ENCODE results near the gene PRM3.

PRM3 gene

GRCh38 chr16:11238272-11239202 is 34.9 kb downstream of the PRM3 start:
- no peaks in the 10 kb centered on the region for H3K4me1 ChIP-seq (ENCODE audit: control insufficient read depth, insufficient read depth, low read length, unreplicated experiment)
- H3K27me3 ChIP-seq (ENCODE audit: insufficient read depth, low read length) = no peaks in the 10 kb centered on the region
- H2AFZ ChIP-seq (ENCODE audit: low read length, unreplicated experiment) = no peak overlapping the region
- H3K27ac ChIP-seq (ENCODE audit: low read depth, low read length) = no peak overlapping the region
- H3K36me3 ChIP-seq (ENCODE audit: insufficient read depth, low read length) = no peaks in the 10 kb centered on the region
- no peaks in the 10 kb centered on the region for H3K79me2 ChIP-seq (ENCODE audit: control insufficient read depth, insufficient read depth, low read length, unreplicated experiment)
- H3K4me3 ChIP-seq (ENCODE audit: low read depth, low read length) = no peak overlapping the region

- Histone ChIP-seq H3K27me3 (ENCODE audit: insufficient read depth, low read length) (no peaks in the 10 kb centered on the region), H3K79me2 (ENCODE audit: control insufficient read depth, insufficient read depth, low read length, unreplicated experiment) (no peaks in the 10 kb centered on the region), H3K4me1 (ENCODE audit: control insufficient read depth, insufficient read depth, low read length, unreplicated experiment) (no peaks in the 10 kb centered on the region), H3K36me3 (ENCODE audit: insufficient read depth, low read length) (no peaks in the 10 kb centered on the region), H3K4me3 (ENCODE audit: low read depth, low read length) (no peak overlapping the region), H2AFZ (ENCODE audit: low read length, unreplicated experiment) (no peak overlapping the region), H3K27ac (ENCODE audit: low read depth, low read length) (no peak overlapping the region)
Observed at GRCh38 chr16:11236461-11237254, 36.8 kb downstream of the PRM3 start.

- Histone ChIP-seq H3K36me3 (ENCODE audit: insufficient read depth, low read length) (no peaks in the 10 kb centered on the region), H3K4me1 (ENCODE audit: control insufficient read depth, insufficient read depth, low read length, unreplicated experiment) (no peaks in the 10 kb centered on the region), H2AFZ (ENCODE audit: low read length, unreplicated experiment) (no peak overlapping the region), H3K27ac (ENCODE audit: low read depth, low read length) (no peak overlapping the region), H3K79me2 (ENCODE audit: control insufficient read depth, insufficient read depth, low read length, unreplicated experiment) (no peaks in the 10 kb centered on the region), H3K4me3 (ENCODE audit: low read depth, low read length) (no peak overlapping the region), H3K27me3 (ENCODE audit: insufficient read depth, low read length) (no peaks in the 10 kb centered on the region)
Observed at GRCh38 chr16:11235703-11235991, 37.8 kb downstream of the PRM3 start.

- Histone ChIP-seq H3K4me3 (ENCODE audit: low read depth, low read length) (no peak overlapping the region), H3K79me2 (ENCODE audit: control insufficient read depth, insufficient read depth, low read length, unreplicated experiment) (no peaks in the 10 kb centered on the region), H3K4me1 (ENCODE audit: control insufficient read depth, insufficient read depth, low read length, unreplicated experiment) (no peaks in the 10 kb centered on the region), H3K36me3 (ENCODE audit: insufficient read depth, low read length) (no peaks in the 10 kb centered on the region), H2AFZ (ENCODE audit: low read length, unreplicated experiment) (no peak overlapping the region), H3K27ac (ENCODE audit: low read depth, low read length) (no peak overlapping the region), H3K27me3 (ENCODE audit: insufficient read depth, low read length) (no peaks in the 10 kb centered on the region)
Observed at GRCh38 chr16:11234884-11235702, 38.3 kb downstream of the PRM3 start.

- Histone ChIP-seq H2AFZ (ENCODE audit: low read length, unreplicated experiment) (no peak overlapping the region), H3K27ac (ENCODE audit: low read depth, low read length) (no peak overlapping the region), H3K79me2 (ENCODE audit: control insufficient read depth, insufficient read depth, low read length, unreplicated experiment) (no peaks in the 10 kb centered on the region), H3K4me1 (ENCODE audit: control insufficient read depth, insufficient read depth, low read length, unreplicated experiment) (no peaks in the 10 kb centered on the region), H3K36me3 (ENCODE audit: insufficient read depth, low read length) (no peaks in the 10 kb centered on the region), H3K4me3 (ENCODE audit: low read depth, low read length) (no peak overlapping the region), H3K27me3 (ENCODE audit: insufficient read depth, low read length) (no peaks in the 10 kb centered on the region)
Observed at GRCh38 chr16:11233727-11234376, 39.6 kb downstream of the PRM3 start.

- Histone ChIP-seq H2AFZ (ENCODE audit: low read length, unreplicated experiment) (no peak overlapping the region), H3K4me1 (ENCODE audit: control insufficient read depth, insufficient read depth, low read length, unreplicated experiment) (no peaks in the 10 kb centered on the region)
Observed at GRCh38 chr16:11232852-11233726, 40.3 kb downstream of the PRM3 start.

GRCh38 chr16:11232302-11232851 is 41.1 kb downstream of the PRM3 start:
- no peaks in the 10 kb centered on the region for H3K36me3 ChIP-seq (ENCODE audit: insufficient read depth, low read length)
- H3K27ac ChIP-seq (ENCODE audit: low read depth, low read length) = no peak overlapping the region
- no peaks in the 10 kb centered on the region for H3K79me2 ChIP-seq (ENCODE audit: control insufficient read depth, insufficient read depth, low read length, unreplicated experiment)
- H3K27me3 ChIP-seq (ENCODE audit: insufficient read depth, low read length) = no peaks in the 10 kb centered on the region
- no peak overlapping the region for H2AFZ ChIP-seq (ENCODE audit: low read length, unreplicated experiment)
- H3K4me3 ChIP-seq (ENCODE audit: low read depth, low read length) = no peak overlapping the region
- no peaks in the 10 kb centered on the region for H3K4me1 ChIP-seq (ENCODE audit: control insufficient read depth, insufficient read depth, low read length, unreplicated experiment)

More at GRCh38 chr16:11232852-11233726, 40.3 kb downstream of the PRM3 start:
- H3K27me3 ChIP-seq (ENCODE audit: insufficient read depth, low read length) = no peaks in the 10 kb centered on the region
- H3K4me3 ChIP-seq (ENCODE audit: low read depth, low read length) = no peak overlapping the region
- H3K36me3 ChIP-seq (ENCODE audit: insufficient read depth, low read length) = no peaks in the 10 kb centered on the region
- H3K27ac ChIP-seq (ENCODE audit: low read depth, low read length) = no peak overlapping the region
- H3K79me2 ChIP-seq (ENCODE audit: control insufficient read depth, insufficient read depth, low read length, unreplicated experiment) = no peaks in the 10 kb centered on the region

GRCh38 chr16:11231367-11231970 is 42.0 kb downstream of the PRM3 start:
- Histone ChIP-seq H3K79me2 (ENCODE audit: control insufficient read depth, insufficient read depth, low read length, unreplicated experiment) (no peaks in the 10 kb centered on the region), H3K27me3 (ENCODE audit: insufficient read depth, low read length) (no peaks in the 10 kb centered on the region), H3K4me1 (ENCODE audit: control insufficient read depth, insufficient read depth, low read length, unreplicated experiment) (no peaks in the 10 kb centered on the region), H2AFZ (ENCODE audit: low read length, unreplicated experiment) (no peak overlapping the region), H3K36me3 (ENCODE audit: insufficient read depth, low read length) (no peaks in the 10 kb centered on the region), H3K27ac (ENCODE audit: low read depth, low read length) (no peak overlapping the region), H3K4me3 (ENCODE audit: low read depth, low read length) (no peak overlapping the region)

- Histone ChIP-seq H3K27me3 (ENCODE audit: insufficient read depth, low read length) (no peaks in the 10 kb centered on the region), H3K79me2 (ENCODE audit: control insufficient read depth, insufficient read depth, low read length, unreplicated experiment) (no peaks in the 10 kb centered on the region), H3K36me3 (ENCODE audit: insufficient read depth, low read length) (no peaks in the 10 kb centered on the region), H3K27ac (ENCODE audit: low read depth, low read length) (no peak overlapping the region), H3K4me1 (ENCODE audit: control insufficient read depth, insufficient read depth, low read length, unreplicated experiment) (peaks cover 4% of the 10 kb centered on the region), H3K4me3 (ENCODE audit: low read depth, low read length) (no peak overlapping the region), H2AFZ (ENCODE audit: low read length, unreplicated experiment) (no peak overlapping the region)
Observed at GRCh38 chr16:11229906-11230305, 43.5 kb downstream of the PRM3 start.
